HepG2 (cell line): ENCODE results near the gene PARP3. TPM values are rescaled to one million over a fixed set of nuclear protein-coding genes. Genes with fewer than 3 reads are reported as not detected.

Source experiments
- CREM ChIP-seq, 2 experiments: sonication (generic) in 1 of 2; formaldehyde crosslinking in 1 of 2; IDR thresholded peaks; 2 replicates each; pipeline versions ENCODE4 v1.4.0 to v1.6.1; 2016 to 2020; ENCODE audit warnings: antibody characterized with exemption in 1 of 2, mild to moderate bottlenecking in 1 of 2, missing genetic modification reagents in 1 of 2
- KAT8 ChIP-seq: IDR thresholded peaks from 2 replicates; pipeline ENCODE4 v1.6.1; 2016; ENCODE audit warnings: missing genetic modification reagents, missing compliant biosample characterization
- KDM5B ChIP-seq: sonication (generic); formaldehyde crosslinking; IDR thresholded peaks from 2 replicates; pipeline ENCODE4 v1.4.0; 2020; ENCODE audit warnings: missing genetic modification reagents, mild to moderate bottlenecking, borderline replicate concordance
- PAF1 ChIP-seq: IDR thresholded peaks from 2 replicates; pipeline ENCODE4 v1.6.1; 2016; ENCODE audit warnings: missing genetic modification reagents, missing compliant biosample characterization
- PLRG1 ChIP-seq: fragments of 450-650 bp; conservative IDR thresholded peaks from 2 replicates; pipeline ENCODE4 v1.6.1; 2016
- RFXANK ChIP-seq: IDR thresholded peaks from 2 replicates; pipeline ENCODE4 v1.6.1; 2016
- RFXAP ChIP-seq: sonication (generic); formaldehyde crosslinking; IDR thresholded peaks from 2 replicates; pipeline ENCODE4 v1.4.0; 2020; ENCODE audit warnings: missing genetic modification reagents, borderline replicate concordance
- ZNF180 ChIP-seq: sonication (generic); formaldehyde crosslinking; IDR thresholded peaks from 2 replicates; pipeline ENCODE4 v1.4.0; 2020; ENCODE audit warnings: low read depth, missing genetic modification reagents, borderline replicate concordance
- ZNF296 ChIP-seq: sonication (generic); formaldehyde crosslinking; conservative IDR thresholded peaks from 2 replicates; pipeline ENCODE4 v1.5.0; 2020; ENCODE audit warnings: mild to moderate bottlenecking, missing genetic modification reagents
- ZNF772 ChIP-seq: sonication (generic); formaldehyde crosslinking; IDR thresholded peaks from 2 replicates; pipeline ENCODE4 v1.5.0; 2020; ENCODE audit warnings: mild to moderate bottlenecking, missing genetic modification reagents
- ZNF879 ChIP-seq: sonication (generic); formaldehyde crosslinking; IDR thresholded peaks from 2 replicates; pipeline ENCODE4 v1.8.1; 2023; ENCODE audit warnings: missing genetic modification reagents
- polyA plus RNA-seq, 8 experiments: library from polyadenylated mRNA; depleted of rRNA in 3 of 8; stranded (reverse) in 7 of 8; unstranded in 1 of 8; fragments of >200 nt; fragmentation: Illumina TruSeq in 4 of 8; extraction: Trizol in 4 of 8; gene quantifications; 2 replicates each; pipeline versions ENCODE4 v1.2.1 to v1.2.3, GENCODE V29; 2011 to 2016; ENCODE audit warnings: low read depth in 4 of 8, missing spikeins in 1 of 8, mixed read lengths in 1 of 8; ENCODE audit not compliant: insufficient read depth in 1 of 8
- total RNA-seq, 5 experiments: library from RNA; depleted of rRNA; stranded (reverse); fragments of >200 nt; fragmentation: Illumina TruSeq; extraction: Trizol; gene quantifications; 2 replicates each; pipeline ENCODE4 v1.2.3, GENCODE V29; 2016; ENCODE audit warnings: low read depth in 1 of 5
- TF ChIP-seq, protein P1 (sequence below), 2 experiments: sonication (generic) in 1 of 2; formaldehyde crosslinking in 1 of 2; IDR thresholded peaks; 2 replicates each; pipeline versions ENCODE4 v1.4.0 to v1.6.1; 2018 to 2020; ENCODE audit warnings: missing genetic modification reagents in 2 of 2, borderline replicate concordance in 1 of 2, low read depth in 1 of 2, mild to moderate bottlenecking in 1 of 2, missing biosample characterization in 1 of 2
- TF ChIP-seq, protein P2 (sequence below): sonication (generic); formaldehyde crosslinking; IDR thresholded peaks from 2 replicates; pipeline ENCODE4 v1.4.0; 2020; ENCODE audit warnings: mild to moderate bottlenecking, missing genetic modification reagents
- TF ChIP-seq, protein P3 (sequence below): sonication (generic); formaldehyde crosslinking; IDR thresholded peaks from 2 replicates; pipeline ENCODE4 v1.4.0; 2020; ENCODE audit warnings: missing genetic modification reagents
- TF ChIP-seq, protein P4 (sequence below): sonication (generic); formaldehyde crosslinking; IDR thresholded peaks from 2 replicates; pipeline ENCODE4 v1.4.0; 2020; ENCODE audit warnings: mild to moderate bottlenecking, missing genetic modification reagents

The PARP3 gene
- total and polyA plus RNA-seq, 2 of the 13 experiments (the other 11 are each of a cell fraction or from before 2014, with no cell fraction given): 11.2 to 21.5 TPM

DNA sequence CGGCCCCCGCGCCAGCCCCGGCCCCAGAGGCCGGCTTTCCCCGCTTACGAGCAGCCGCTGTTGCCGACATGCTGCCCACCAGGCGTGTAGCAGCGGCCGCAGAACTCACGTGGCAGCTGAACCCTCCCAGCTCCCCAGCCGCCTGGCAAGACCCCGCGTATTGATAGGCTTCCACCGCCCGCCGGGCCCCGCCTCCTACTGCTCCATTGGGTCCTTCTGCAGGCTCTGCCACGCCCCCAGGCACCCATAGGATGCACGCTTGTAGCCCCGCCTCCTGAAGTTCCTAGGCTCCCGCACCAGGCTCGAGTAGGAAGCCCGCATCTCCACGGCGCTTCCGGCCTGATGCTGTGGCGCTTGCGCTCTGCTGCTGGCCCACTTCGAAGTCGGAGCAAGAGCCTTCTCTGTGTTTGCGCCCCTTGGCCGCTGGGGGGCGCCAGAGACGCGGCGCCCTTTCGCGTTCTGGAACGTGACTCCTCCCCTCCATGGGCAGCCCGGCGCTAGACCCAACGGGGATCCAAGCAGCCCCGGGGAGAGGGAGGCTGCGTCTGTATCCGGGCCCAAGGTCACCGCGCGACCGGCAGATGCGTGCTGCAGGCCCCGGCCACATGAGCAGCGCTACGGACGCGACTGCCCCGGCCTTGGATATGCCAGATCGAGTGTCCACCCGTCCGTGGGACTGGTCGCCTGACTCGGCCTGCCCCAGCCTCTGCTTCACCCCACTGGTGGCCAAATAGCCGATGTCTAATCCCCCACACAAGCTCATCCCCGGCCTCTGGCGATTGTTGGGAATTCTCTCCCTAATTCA, at the start of gene PARP3, which contains the start of gene RRP9 (continued):
- TF ChIP-seq, protein P1, sequence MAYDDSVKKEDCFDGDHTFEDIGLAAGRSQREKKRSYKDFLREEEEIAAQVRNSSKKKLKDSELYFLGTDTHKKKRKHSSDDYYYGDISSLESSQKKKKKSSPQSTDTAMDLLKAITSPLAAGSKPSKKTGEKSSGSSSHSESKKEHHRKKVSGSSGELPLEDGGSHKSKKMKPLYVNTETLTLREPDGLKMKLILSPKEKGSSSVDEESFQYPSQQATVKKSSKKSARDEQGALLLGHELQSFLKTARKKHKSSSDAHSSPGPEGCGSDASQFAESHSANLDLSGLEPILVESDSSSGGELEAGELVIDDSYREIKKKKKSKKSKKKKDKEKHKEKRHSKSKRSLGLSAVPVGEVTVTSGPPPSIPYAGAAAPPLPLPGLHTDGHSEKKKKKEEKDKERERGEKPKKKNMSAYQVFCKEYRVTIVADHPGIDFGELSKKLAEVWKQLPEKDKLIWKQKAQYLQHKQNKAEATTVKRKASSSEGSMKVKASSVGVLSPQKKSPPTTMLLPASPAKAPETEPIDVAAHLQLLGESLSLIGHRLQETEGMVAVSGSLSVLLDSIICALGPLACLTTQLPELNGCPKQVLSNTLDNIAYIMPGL (CRISPR knock-in tag; IDR thresholded peaks at IDR 0.05; ENCODE audit: borderline replicate concordance in 1 of 2, low read depth in 1 of 2): peak; percentile 97 to 98
- TF ChIP-seq, protein P2, sequence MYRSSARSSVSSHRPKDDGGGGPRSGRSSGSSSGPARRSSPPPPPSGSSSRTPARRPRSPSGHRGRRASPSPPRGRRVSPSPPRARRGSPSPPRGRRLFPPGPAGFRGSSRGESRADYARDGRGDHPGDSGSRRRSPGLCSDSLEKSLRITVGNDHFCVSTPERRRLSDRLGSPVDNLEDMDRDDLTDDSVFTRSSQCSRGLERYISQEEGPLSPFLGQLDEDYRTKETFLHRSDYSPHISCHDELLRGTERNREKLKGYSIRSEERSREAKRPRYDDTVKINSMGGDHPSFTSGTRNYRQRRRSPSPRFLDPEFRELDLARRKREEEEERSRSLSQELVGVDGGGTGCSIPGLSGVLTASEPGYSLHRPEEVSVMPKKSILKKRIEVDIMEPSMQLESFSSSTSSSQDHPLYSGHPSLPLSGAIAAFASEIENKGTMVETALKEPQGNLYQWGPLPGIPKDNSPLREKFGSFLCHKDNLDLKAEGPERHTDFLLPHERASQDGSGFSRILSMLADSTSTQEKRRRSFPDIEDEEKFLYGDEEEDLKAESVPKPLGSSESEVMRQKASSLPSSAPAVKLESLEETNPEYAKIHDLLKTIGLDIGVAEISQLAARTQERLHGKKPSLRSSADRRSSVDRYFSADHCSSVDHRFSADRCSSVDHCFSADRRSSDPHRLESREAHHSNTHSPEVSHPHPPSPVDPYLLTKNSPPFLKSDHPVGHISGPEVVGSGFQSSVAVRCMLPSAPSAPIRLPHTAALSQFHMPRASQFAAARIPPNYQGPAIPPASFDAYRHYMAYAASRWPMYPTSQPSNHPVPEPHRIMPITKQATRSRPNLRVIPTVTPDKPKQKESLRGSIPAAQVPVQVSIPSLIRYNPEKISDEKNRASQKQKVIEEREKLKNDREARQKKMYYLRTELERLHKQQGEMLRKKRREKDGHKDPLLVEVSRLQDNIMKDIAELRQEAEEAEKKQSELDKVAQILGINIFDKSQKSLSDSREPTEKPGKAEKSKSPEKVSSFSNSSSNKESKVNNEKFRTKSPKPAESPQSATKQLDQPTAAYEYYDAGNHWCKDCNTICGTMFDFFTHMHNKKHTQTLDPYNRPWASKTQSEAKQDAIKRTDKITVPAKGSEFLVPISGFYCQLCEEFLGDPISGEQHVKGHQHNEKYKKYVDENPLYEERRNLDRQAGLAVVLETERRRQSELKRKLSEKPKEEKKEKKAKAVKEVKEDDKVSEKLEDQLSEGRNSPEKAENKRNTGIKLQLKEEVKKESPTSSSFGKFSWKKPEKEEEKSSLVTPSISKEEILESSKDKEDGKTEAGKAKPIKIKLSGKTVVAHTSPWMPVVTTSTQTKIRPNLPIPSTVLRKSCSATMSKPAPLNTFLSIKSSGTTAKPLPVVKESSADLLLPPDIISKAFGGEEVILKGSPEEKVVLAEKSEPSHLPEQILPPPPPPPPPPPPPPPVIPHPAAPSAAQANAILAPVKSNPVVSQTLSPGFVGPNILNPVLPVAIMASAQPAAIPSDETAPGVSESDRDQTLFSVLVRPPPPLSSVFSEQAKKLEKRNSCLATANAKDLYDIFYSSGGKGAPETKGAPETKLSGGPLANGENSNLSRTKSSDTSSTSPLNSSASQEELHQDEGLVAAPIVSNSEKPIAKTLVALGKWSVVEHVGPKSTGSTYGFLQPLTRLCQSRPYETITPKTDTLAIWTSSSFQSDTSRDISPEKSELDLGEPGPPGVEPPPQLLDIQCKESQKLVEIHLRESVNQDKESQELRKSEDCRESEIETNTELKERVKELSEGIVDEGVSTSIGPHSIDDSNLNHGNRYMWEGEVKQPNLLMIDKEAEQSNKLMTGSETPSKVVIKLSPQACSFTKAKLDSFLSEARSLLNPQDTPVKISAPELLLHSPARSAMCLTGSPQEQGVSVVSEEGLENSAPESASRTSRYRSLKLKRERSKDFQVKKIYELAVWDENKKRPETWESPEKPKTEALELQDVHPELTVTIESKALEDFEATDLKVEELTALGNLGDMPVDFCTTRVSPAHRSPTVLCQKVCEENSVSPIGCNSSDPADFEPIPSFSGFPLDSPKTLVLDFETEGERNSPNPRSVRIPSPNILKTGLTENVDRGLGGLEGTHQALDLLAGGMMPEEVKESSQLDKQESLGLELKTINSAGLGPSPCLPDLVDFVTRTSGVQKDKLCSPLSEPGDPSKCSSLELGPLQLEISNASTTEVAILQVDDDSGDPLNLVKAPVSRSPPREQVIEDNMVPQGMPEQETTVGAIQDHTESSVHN: no peak
- TF ChIP-seq KDM5B: peak; percentile 96
- TF ChIP-seq, protein P3, sequence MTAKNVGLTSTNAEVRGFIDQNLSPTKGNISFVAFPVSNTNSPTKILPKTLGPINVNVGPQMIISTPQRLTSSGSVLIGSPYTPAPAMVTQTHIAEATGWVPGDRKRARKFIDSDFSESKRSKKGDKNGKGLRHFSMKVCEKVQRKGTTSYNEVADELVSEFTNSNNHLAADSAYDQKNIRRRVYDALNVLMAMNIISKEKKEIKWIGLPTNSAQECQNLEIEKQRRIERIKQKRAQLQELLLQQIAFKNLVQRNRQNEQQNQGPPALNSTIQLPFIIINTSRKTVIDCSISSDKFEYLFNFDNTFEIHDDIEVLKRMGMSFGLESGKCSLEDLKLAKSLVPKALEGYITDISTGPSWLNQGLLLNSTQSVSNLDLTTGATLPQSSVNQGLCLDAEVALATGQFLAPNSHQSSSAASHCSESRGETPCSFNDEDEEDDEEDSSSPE: peak; percentile 66
- 0 out of 2 replicates have a peak, but pooled peaks have one; percentile 24 for TF ChIP-seq RFXAP (CRISPR knock-in tag)
- peak; percentile 63; the same call in 1 of the 2 replicates for TF ChIP-seq CREM (IDR thresholded peaks at IDR 0.05)
- no peak for TF ChIP-seq CREM (CRISPR knock-in tag; IDR thresholded peaks at IDR 0.05)
- TF ChIP-seq ZNF772 (CRISPR knock-in tag): peak; percentile 95
- TF ChIP-seq KAT8 (CRISPR knock-in tag): peak; percentile 94
- TF ChIP-seq, protein P4, sequence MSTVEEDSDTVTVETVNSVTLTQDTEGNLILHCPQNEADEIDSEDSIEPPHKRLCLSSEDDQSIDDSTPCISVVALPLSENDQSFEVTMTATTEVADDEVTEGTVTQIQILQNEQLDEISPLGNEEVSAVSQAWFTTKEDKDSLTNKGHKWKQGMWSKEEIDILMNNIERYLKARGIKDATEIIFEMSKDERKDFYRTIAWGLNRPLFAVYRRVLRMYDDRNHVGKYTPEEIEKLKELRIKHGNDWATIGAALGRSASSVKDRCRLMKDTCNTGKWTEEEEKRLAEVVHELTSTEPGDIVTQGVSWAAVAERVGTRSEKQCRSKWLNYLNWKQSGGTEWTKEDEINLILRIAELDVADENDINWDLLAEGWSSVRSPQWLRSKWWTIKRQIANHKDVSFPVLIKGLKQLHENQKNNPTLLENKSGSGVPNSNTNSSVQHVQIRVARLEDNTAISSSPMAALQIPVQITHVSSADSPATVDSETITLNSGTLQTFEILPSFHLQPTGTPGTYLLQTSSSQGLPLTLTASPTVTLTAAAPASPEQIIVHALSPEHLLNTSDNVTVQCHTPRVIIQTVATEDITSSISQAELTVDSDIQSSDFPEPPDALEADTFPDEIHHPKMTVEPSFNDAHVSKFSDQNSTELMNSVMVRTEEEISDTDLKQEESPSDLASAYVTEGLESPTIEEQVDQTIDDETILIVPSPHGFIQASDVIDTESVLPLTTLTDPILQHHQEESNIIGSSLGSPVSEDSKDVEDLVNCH (CRISPR knock-in tag): peak; percentile 86; the same call in 1 of the 2 replicates
- no peak for TF ChIP-seq PAF1 (CRISPR knock-in tag)
- TF ChIP-seq PLRG1: no peak
- peak; percentile 89 for TF ChIP-seq ZNF879 (CRISPR knock-in tag)
- TF ChIP-seq ZNF296 (CRISPR knock-in tag): no peak
- no peak; the same call in 1 of the 2 replicates for TF ChIP-seq RFXANK (CRISPR knock-in tag)
- TF ChIP-seq ZNF180 (CRISPR knock-in tag): no peak
